Cardiac fibroblast (primary cell): ENCODE results near the gene CDK8.
A peak's percentile ranks its signal among the peaks of the same experiment; 100 is the strongest.

ENCODE experiments used
- DNase-seq, 2 donors: peaks; one replicate each; pipeline versions ENCODE4 v3.0.0 to v3.0.0-alpha.2; 2010; ENCODE audit warnings: low read depth in 2 of 2
- H3K4me3 ChIP-seq, 2 donors: replicated peaks in 1 of 2; 1 replicate in 1 of 2; 2 replicates in 1 of 2; pipeline ENCODE4 v1.5.1; 2011; ENCODE audit warnings: low read depth in 2 of 2, low read length in 2 of 2, mild to moderate bottlenecking in 2 of 2, moderate library complexity in 1 of 2
- CTCF ChIP-seq: IDR thresholded peaks from one replicate; pipeline ENCODE4 v1.5.1; 2011; ENCODE audit warnings: low read depth, mild to moderate bottlenecking, low read length, inconsistent platforms

Gene CDK8

GRCh38 chr13:26295812-26296211 lies 41.9 kb downstream of the CDK8 start:
- no peak overlapping the region for H3K4me3 ChIP-seq
- no peak for TF ChIP-seq CTCF
- DNase-seq, result no peak

- no peak overlapping the region for H3K4me3 ChIP-seq
- TF ChIP-seq CTCF, result no peak
- peak in 1 of 2 donors; percentile 15 for DNase-seq
Measured at GRCh38 chr13:26299168-26299750, 45.3 kb downstream of the CDK8 start.

GRCh38 chr13:26300140-26300539 lies 46.2 kb downstream of the CDK8 start:
- no peak overlapping the region for H3K4me3 ChIP-seq
- DNase-seq, result peak; percentile 50 to 73
- no peak for TF ChIP-seq CTCF

- TF ChIP-seq CTCF, result no peak
- DNase-seq, result no peak
- no peak overlapping the region for H3K4me3 ChIP-seq
Measured at GRCh38 chr13:26305676-26306075, 51.7 kb downstream of the CDK8 start.

GRCh38 chr13:26307701-26308100 lies 53.8 kb downstream of the CDK8 start:
- no peak for DNase-seq
- H3K4me3 ChIP-seq, result no peak overlapping the region
- no peak for TF ChIP-seq CTCF

GRCh38 chr13:26308250-26308649 lies 54.3 kb downstream of the CDK8 start:
- DNase-seq, result no peak
- H3K4me3 ChIP-seq, result no peak overlapping the region
- no peak for TF ChIP-seq CTCF

- no peak for TF ChIP-seq CTCF
- no peak overlapping the region for H3K4me3 ChIP-seq
- DNase-seq, result no peak
Measured at GRCh38 chr13:26308836-26309235, 54.9 kb downstream of the CDK8 start.
